Fibroblast of gingiva (primary cell): ENCODE data around the gene SERINC5.
"Not testable (repeated sequence)": the region's sequence is repeated elsewhere in the genome, so short reads cannot be mapped to it uniquely, and the experiment has no call there.

Experiments used
- DNase-seq: peaks from one replicate; pipeline ENCODE4 v3.0.0-alpha.2; 2011; ENCODE audit warnings: low read depth

The SERINC5 gene

DNA sequence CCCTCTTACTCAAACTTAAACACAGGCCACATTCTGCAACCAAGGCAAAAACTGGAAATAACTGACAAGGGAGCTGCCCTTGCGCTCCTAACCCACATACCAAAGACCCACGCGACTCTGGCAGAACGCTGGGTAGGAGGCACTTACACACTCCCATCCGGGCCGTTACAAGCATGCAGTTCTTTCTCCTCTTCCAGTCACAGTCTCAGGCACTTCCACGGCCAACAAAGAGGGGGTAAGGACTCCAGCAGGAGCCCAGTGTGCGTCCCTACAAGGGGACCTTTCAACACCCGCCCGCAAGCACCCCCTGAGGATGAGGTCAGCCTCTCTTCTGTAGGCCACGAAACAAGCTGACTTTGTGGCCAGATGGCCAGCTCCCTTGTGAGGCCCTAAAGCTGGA is 57.4 kb downstream of the SERINC5 start:
- peak; percentile 17 for DNase-seq

DNA sequence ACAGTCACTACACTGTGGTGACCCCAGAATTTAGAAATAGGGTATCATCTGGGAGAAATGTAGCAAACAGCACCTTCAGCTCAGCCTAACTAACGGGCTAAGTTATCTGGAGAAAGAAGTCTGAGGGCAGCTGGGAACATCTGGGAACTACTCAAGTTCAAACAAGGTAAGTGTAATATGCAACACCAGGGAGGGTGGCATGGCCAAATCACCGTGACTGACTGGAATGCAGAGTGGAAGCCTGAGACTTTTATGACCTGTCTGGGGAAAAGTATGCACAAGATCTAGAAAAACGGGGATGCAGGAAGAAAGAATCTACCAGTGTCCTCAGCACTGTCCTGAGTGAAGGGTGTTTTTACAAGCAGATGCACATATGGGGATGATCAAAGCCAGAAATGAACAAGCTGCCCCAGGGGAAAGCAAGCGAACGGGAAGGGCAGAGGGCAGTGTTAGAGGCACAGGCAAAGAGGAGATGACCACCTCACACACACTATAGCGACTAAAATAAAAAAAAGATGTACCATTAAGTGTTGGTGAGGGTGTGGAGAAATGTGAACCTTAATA is 59.9 kb downstream of the SERINC5 start:
- DNase-seq: no peak

DNA sequence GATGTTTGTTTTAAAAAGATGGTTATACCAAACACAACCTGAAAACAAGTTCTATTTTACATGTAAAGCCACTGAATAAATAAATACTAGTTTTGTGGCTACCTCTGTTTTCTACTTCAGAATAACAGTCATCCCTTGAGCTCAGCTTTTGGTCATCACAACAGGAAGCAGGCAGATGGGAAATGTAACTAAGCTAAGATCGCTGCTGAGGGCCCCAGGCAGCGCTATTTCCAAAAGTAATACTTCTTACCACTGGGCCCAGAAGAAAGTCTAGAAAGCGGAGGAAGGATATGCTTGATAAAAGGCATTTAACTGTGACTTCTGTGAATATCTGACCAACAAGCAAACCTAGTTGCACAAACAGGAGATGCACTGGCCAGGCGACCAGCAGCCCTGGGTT is 61.4 kb downstream of the SERINC5 start:
- DNase-seq: no peak

DNA sequence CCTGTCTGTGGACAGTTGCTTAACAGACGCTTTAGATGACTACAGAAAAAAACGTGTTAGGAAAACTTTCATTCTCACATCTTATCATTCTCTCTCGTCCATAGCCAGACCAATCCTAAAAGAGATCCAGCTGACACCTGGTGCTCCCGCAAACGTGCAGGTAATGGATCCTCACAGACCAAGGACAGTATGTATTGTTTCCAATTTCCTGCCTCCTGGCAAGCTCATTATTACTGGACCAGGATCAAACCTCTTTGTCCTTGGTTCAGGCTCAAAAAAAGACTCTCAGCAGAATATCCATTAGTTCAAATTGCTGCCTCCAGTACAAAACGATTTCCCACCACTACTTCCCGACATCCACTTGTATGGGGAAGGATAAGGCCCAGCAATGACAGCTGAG is 62.4 kb downstream of the SERINC5 start:
- no peak for DNase-seq

DNA sequence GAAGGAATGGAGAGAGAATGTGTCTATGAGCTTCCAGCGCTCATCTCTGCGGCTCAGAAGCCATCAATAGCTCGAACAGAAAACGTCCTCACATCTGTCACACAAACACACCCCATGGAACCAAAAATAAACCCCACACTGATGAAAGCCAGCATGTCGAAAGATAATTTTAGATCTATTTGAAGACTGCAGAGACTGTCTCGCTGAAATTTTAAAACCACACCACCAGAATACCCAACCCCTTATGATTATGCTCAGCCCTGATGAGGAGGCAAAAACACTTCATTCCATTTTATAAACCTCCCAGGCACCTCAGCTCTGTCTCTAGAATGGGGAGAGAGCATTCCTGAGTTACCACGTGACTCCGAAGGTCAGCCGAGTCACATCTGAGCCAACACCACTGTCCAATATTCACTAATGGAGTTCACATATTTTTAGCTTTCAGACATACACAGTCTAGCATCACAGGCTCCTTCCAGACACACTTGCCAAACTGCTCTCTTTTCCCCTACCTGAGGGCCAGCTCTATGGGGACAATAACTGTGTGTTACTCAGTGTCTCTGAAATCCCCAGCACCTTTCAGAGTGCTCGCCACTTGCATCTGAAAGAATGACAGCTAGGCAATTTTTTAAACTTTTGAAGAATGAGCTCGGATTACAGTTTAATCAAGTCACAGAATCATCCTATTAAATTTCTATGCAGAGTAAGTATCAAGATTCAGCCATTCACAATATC is 63.2 kb downstream of the SERINC5 start:
- no peak for DNase-seq

DNA sequence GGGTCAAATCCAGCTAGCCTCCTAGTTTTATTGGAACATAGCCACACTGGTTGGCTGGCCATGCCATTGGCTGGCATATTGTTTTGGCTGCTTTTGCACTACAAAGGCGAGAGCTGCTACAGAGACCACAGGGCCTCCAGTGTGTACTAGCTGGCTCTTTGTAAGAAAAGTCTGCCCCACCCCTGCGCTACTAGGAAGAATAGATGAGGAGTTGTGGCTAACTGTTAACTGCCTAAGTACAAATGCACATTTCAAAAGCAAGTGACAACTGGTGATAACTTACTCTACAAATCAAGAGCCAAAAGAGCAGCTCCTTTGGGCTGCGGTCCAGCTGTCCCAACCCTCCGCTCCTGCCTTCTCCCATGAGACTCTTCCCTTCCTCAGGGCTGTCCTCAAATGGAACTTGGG is 63.9 kb downstream of the SERINC5 start:
- no peak for DNase-seq

GRCh38 chr5:80191397-80191796 is 64.5 kb downstream of the SERINC5 start:
- no peak for DNase-seq

- DNase-seq: no peak
These were observed 64.9 kb downstream of the SERINC5 start for GRCh38 chr5:80190960-80191359.

DNA sequence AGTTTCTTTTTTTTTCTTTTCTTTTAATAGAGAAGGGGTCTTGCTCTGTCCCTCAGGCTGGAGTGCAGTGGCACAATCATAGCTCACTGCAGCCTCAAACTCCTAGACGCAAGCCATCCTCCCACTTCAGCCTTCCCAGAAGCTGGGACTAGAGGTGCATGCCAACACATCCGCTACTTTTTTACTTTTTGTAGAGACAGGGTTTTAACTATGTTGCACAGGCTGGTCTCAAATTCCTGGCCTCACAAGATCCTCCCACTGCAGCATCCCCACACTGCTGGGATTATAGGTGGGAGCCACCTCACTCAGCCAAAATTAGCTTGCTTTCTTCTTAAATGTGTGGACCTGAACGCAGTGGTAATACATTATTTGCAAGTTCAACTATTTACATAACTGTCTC is 66.1 kb downstream of the SERINC5 start:
- no peak for DNase-seq

DNA sequence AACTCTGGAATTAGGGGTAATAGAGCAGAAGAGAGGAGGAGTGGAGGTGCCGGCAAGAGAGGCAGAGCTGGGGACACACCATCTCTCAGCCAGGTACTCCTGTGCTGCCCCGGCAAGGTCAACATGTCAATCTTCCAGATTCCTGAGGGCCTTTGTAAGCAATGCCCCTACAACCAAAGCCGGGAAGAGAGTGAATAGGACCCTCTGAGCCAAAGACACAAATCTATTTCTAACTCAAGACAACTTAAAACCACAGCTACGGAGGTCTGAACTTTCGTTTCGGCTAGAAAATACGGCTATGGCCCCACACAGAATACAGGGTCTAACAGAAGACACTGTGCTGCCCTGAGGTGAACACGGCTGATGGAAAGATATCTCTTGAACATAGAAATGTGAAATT is 66.6 kb downstream of the SERINC5 start:
- DNase-seq: no peak

DNA sequence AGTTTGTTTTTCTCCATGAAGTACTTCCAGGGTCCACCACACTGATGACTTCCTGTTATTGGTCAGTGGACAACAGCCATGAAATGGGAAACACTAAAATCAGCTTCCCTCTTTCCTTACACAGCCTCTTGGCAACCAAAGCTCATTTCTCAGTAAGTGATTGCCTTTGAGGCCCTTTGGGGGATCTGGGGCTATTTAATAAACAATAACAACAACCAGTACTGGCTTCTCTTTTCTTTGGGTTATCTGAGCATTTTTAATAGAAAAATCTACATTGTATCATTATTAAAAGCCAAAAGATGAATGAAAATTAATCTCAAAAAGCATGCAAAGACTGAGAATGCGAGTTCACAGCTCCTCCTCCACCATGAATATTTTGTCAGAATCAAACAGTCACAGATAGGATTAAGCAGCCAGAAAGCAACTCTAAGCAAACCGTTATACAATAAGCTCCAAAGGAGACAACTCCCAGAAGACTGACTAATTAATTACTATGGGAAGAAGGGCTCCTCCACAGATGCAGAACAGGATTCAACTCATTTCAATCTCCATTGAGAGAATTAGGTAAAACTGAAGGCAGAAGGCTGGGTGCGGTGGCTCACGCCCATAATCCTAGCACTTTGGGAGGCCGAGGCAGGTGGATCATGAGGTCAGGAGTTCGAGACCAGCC is 68.3 kb downstream of the SERINC5 start:
- no peak for DNase-seq

DNA sequence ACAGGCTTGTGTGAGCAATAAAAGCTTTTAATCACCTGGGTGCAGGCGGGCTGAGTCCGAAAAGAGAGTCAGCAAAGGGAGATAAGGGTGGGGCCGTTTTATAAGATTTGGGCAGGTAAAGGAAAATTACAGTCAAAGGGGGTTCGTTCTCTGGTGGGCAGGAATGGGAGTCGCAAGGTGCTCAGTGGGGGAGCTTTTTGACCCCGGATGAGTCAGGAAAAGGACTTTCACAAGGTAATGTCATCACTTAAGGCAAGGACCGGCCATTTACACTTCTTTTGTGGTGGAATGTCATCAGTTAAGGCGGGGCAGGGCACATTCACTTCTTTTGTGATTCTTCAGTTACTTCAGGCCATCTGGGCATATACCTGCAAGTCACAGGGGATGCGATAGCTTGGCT is 70.3 kb downstream of the SERINC5 start:
- DNase-seq: not testable (repeated sequence)

DNA sequence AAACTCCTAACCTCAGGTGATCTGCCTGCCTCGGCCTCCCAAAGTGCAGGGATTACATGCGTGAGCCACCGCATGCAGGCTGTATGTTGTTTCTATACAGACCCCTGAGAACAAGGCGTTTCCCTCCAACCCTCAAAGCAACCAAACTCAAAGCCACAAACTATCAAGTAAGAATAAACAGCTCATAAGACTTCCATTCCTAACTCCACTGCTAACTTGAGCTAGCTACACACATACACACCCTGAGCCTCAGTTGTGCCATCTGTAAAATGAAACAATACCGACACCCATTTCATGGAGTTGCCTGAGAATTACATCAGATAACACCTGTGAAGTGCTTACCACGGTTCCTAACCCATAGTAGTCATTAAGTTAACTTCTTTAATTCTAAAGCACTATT is 70.8 kb downstream of the SERINC5 start:
- no peak for DNase-seq

DNA sequence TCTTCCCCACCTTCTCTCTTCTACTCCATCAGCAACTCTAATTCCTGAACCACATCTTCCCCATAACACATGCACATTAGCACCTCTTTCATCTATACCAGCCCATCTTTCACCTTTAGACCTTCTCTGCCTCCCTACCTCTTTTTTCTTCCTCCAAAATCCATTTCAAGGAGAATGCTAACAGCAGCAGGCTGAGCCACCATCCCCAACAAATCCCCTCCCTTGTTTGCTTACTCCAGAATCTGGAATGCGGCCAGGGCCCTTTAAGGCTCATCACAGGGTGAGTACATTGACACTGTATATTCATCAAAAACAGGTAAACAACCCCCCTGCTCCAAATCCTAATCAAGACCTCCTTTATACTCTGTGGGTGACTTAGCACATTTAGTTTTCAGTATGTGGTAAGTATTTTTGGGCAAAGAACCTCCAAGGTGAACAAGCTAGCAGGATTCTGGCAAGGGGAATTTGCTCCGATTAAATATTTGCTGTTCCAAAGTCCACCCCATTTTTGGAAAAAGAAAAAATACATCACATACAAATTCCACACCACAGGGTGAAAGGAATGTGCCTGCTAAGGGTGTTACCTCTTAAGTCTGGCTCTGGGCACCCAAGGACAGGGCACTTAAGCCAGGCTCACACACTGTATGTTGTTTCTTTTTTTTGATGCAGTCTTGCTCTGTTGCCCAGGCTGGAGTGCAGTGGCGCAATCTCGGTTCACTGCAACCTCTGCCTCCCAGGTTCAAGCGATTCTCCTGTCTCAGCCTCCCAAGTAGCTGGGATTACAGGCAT is 71.4 kb downstream of the SERINC5 start:
- DNase-seq: no peak

GRCh38 chr5:80183728-80184234 is 72.1 kb downstream of the SERINC5 start:
- not testable (repeated sequence) for DNase-seq

DNA sequence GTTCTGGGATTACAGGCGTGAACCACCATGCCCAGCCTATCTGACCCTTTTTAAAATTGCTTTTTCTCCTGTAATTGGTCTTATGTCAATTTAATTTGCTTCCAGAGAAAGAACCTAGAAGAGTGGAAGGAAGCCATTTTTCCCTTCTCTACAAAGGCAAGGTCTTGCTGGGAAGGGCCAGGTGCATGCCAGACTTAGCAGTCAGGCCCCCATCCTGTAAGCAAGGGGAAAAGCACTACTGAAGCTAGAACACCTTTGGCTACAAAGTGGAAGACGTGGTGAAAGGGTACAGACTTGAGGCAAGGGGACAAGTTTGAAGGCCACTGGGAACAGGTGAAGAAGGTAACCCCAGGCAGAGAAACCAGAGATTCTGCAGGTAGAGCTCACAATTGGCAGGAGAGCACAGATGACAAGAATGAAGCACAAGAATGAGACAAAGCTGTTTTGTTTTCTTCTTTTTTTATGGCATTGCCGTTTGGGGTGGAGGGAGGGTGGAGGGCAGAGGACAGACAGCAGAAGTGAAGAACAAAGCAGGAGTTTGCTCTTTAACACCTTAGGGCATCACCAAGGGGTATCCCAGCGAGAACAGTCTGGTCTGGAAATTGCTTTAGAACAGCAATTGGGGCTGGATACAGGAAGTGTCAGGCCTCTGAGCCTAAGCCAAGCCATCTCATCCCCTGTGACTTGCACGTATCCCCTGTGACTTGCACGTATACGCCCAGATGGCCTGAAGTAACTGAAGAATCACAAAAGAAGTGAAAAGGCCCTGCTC is 72.9 kb downstream of the SERINC5 start:
- DNase-seq: no peak

DNA sequence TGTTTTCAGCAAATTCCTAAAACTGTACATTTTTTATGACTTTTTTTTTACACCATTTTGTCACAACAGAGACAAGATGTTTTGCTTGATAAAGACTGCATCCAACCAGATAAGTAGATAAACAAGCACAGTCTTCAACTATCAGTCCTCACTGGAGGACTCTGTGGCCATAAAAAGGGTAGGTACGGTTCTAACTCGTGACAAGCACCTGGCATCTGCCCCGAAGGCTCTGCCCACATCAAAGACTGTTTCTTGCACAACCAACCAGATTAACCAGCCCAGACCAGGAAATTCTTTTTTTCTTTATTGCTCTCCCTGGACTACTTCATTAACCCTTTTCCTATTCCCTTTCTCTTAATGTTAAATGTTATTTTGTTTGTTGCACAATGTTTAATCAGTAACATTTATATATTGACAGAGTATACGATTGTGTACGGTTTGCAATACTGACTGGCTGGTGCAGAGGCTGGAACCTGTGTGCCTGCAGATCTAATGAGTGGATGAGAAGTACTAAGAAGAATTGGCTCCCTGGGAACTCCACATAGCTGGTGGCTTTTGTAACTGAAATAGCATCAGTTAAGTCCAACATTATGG is 74.1 kb downstream of the SERINC5 start:
- DNase-seq: no peak

- DNase-seq: no peak
These were observed 78.6 kb downstream of the SERINC5 start for GRCh38 chr5:80177236-80177635.

DNA sequence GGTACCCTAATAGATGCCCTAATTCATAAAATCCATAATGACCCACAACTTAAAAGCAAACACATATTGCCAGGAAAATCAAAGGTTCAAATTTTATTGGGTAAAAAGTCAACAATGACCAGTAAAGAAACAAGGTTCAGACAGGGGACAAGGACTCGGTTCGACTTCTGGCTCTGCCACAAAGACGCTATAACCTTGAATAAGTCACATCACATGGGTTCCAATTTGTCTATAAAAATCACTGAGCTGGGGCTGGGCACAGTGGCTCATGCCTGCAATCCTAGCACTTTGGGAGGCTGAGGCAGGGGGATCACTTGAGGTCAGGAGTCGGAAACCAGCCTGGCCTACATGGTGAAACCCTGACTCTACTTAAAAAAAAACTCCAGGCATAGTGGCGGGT is 80.5 kb downstream of the SERINC5 start:
- no peak for DNase-seq

GRCh38 chr5:80174790-80175189 is 81.1 kb downstream of the SERINC5 start:
- no peak for DNase-seq

DNA sequence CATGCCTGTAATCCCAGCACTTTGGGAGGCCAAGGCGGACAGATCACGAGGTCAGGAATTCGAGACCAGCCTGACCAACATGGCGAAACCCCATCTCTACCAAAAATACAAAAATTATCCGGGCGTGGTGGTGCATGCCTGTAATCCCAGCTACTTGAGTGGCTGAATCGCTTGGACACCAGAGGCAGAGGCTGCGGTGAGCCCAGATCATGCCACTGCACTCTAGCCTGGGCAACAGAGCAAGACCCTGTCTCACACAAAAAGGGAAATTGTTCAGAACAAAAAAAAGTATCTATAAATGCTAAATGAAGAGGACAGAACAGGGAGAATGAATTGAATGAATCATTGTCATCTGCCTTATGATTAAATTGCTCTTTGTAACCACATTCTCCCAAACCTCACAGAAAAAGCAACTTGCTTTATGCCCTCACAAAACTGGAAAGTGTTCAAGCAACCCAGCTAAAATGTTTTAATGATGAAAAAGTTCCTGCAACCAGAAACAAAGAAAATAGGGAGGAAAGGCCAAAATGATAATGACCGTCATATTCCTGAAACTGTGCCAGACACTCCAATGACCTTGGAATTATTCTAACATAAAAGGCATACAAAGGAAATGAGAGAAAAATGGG is 83.7 kb downstream of the SERINC5 start:
- no peak for DNase-seq
